Activated naive CD4-positive, alpha-beta T cell treated with anti-CD3 and anti-CD28 coated beads, Interleukin-2, amount 50 U/mL, for 24 hours (primary cell): ENCODE results near the gene UBE3A.
"Not testable (repeated sequence)": the region's sequence is repeated elsewhere in the genome, so short reads cannot be mapped to it uniquely, and the experiment has no call there.

Experiments used
- H3K27ac Mint-ChIP-seq: one replicate; pipeline ENCODE4 v1.8.0; 2021; ENCODE audit warnings: mild to moderate bottlenecking, mixed read lengths
- H3K27me3 Mint-ChIP-seq: one replicate; pipeline ENCODE4 v1.8.0; 2021; ENCODE audit warnings: mixed read lengths
- H3K36me3 Mint-ChIP-seq: one replicate; pipeline ENCODE4 v1.8.0; 2021; ENCODE audit warnings: mixed read lengths
- H3K4me1 Mint-ChIP-seq: one replicate; pipeline ENCODE4 v1.8.0; 2021; ENCODE audit warnings: mixed read lengths
- H3K4me3 Mint-ChIP-seq: one replicate; pipeline ENCODE4 v1.8.0; 2021; ENCODE audit warnings: mild to moderate bottlenecking, mixed read lengths
- H3K9me3 Mint-ChIP-seq: one replicate; pipeline ENCODE4 v1.8.0; 2021; ENCODE audit warnings: mixed read lengths

UBE3A gene

DNA sequence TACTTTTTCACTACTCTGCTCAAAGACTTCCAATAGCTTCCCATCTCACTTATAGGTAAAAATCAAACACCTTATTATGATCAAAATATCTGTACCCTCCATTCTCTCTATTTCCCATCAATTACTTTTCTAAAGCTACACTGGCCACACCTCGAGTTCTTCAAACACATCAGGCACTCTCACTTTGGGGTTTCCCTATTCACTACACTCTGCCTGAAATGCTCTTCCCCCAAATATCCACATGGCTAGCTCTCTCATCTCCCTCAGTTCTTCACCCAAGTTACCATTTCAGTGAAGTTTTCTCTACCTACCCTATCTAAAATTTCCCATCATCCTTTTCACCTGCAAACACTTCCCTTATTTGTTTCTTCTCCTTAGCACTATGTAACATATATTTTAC, 14.8 kb downstream of the UBE3A start:
- H3K9me3 Mint-ChIP-seq: peaks cover 23% of the 10 kb centered on the region
- peak overlapping the region; percentile 30 for H3K27ac Mint-ChIP-seq
- peaks cover 84% of the 10 kb centered on the region for H3K4me1 Mint-ChIP-seq
- peak overlapping the region; percentile 6 for H3K4me3 Mint-ChIP-seq
- no peaks in the 10 kb centered on the region for H3K27me3 Mint-ChIP-seq
- H3K36me3 Mint-ChIP-seq: peaks cover 38% of the 10 kb centered on the region

DNA sequence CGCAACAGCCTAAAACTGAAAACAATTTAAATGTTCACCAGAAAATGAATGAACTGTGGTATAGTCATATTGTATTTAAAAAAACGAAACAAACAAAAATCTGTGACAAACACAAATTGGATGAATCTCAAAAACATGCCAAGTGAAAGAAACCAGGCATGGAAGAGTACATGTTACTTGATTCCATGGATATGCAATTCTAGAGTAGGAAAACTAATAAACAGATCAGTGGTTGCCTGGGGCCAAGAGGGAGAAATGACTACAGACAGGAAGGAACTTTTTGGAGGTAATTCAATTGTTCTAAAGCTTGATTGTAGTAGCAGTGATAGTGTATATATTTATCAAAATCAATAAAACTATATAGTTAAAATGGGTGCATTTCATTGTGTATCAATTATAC, 16.8 kb downstream of the UBE3A start:
- Mint-ChIP-seq H3K27ac (no peak overlapping the region), H3K36me3 (peaks cover 48% of the 10 kb centered on the region), H3K27me3 (no peaks in the 10 kb centered on the region), H3K4me1 (peaks cover 84% of the 10 kb centered on the region), H3K9me3 (peaks cover 25% of the 10 kb centered on the region), H3K4me3 (no peak overlapping the region)

DNA sequence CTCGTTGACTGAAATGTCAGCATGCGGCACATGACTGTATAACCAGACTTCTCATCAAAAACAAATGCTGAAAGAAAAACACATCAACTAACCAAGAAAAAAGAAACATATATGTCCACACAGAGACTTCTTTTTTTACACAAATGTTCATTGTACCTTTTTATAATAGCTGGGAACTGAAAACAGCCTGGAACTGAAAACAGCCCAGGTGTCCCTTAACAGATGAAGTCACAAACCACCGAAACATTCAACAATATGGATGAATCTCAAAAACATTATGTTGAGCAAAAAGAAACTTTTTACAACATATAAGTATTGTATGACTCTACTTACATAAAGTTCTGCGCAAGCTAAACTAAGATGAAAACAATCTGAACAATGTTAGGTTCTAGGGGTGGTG, 20.6 kb downstream of the UBE3A start:
- H3K9me3 Mint-ChIP-seq: peaks cover 26% of the 10 kb centered on the region
- H3K36me3 Mint-ChIP-seq: peaks cover 57% of the 10 kb centered on the region
- H3K4me1 Mint-ChIP-seq: peaks cover 88% of the 10 kb centered on the region
- H3K27me3 Mint-ChIP-seq: no peaks in the 10 kb centered on the region
- no peak overlapping the region for H3K27ac Mint-ChIP-seq
- no peak overlapping the region for H3K4me3 Mint-ChIP-seq

DNA sequence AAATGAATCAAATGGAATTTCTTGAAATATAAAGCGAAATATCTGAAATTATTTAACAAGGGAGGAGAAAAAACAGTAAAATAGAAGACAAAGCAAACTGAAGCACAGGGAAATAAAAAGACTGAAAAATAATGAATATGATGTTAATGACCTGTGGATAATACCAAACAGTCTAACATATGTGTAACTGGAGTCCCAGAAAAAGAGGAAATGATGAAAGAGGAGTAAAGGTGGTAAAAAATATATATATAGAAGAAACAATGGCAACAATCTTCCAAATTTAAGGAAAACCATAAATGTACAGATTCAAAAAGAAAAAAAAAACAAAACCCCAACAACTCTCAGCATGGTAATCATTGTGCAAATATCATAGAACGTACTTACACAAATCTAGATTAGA, 21.2 kb downstream of the UBE3A start:
- H3K27ac Mint-ChIP-seq: no peak overlapping the region
- peaks cover 26% of the 10 kb centered on the region for H3K9me3 Mint-ChIP-seq
- peaks cover 93% of the 10 kb centered on the region for H3K4me1 Mint-ChIP-seq
- no peak overlapping the region for H3K4me3 Mint-ChIP-seq
- H3K27me3 Mint-ChIP-seq: no peaks in the 10 kb centered on the region
- peaks cover 57% of the 10 kb centered on the region for H3K36me3 Mint-ChIP-seq

DNA sequence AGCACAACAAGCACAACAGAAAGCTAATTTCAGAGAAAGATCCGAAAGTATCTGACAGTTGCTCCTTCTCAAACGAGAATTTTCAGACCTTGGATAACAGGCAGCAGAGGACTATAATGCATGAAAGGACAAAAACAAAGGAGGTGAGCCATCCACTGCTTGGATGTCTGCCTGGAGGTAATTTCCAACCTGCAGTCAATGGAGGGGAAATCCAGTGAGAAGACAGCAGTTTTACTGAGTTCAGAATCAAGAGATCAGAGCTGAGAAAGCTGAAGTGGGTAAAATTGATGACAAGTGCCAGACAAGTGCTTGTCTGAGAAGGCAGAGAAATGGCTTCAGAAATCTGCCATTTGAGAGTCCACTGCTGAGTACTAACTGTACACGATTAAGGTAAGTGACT, 22.1 kb downstream of the UBE3A start:
- Mint-ChIP-seq H3K36me3 (peaks cover 55% of the 10 kb centered on the region), H3K27me3 (no peaks in the 10 kb centered on the region), H3K4me3 (peak overlapping the region; percentile 24), H3K9me3 (peaks cover 26% of the 10 kb centered on the region), H3K4me1 (peaks cover 93% of the 10 kb centered on the region), H3K27ac (peak overlapping the region; percentile 64)

DNA sequence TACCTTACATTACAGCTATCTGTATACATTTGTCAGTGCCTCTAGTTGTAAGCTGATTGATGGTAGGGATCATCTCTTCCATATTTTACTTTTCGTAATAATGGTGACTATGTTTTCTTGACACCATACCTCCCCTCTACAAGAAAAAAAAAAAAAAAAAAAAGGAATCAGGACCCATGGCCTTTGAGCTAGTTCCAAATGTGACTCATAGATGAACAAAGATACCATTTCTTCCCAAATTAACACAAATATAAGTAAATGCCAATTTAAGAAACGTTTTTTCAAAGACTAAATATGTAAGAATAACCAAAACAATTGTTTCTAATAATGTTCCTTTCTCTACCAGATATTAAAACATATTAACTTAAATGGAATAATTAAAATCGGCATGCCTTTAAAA, 23.1 kb downstream of the UBE3A start:
- H3K36me3 Mint-ChIP-seq: peaks cover 51% of the 10 kb centered on the region
- no peak overlapping the region for H3K4me3 Mint-ChIP-seq
- H3K27ac Mint-ChIP-seq: no peak overlapping the region
- peaks cover 96% of the 10 kb centered on the region for H3K4me1 Mint-ChIP-seq
- H3K9me3 Mint-ChIP-seq: peaks cover 20% of the 10 kb centered on the region
- no peaks in the 10 kb centered on the region for H3K27me3 Mint-ChIP-seq

DNA sequence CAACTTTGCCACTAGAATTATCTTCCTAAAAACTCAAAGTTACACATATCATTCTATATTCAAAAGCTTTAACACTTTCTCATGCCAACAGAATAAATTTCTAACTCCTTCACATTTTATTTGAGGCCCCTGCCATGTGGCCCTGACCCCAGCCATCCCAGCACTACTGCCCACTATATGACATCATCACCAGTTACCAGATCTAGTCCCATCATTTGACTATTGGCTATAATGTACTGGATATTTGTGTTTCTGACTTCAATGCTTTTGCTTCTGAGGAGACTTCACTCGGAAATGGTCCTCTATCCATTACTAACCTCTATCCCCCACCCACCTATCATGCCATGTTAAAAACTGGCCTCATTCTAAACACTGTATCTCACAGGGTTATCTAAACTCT, 23.6 kb downstream of the UBE3A start:
- H3K4me3 Mint-ChIP-seq: peak overlapping the region; percentile 12
- no peaks in the 10 kb centered on the region for H3K27me3 Mint-ChIP-seq
- H3K27ac Mint-ChIP-seq: no peak overlapping the region
- H3K36me3 Mint-ChIP-seq: peaks cover 50% of the 10 kb centered on the region
- H3K4me1 Mint-ChIP-seq: peaks cover 94% of the 10 kb centered on the region
- peaks cover 18% of the 10 kb centered on the region for H3K9me3 Mint-ChIP-seq

DNA sequence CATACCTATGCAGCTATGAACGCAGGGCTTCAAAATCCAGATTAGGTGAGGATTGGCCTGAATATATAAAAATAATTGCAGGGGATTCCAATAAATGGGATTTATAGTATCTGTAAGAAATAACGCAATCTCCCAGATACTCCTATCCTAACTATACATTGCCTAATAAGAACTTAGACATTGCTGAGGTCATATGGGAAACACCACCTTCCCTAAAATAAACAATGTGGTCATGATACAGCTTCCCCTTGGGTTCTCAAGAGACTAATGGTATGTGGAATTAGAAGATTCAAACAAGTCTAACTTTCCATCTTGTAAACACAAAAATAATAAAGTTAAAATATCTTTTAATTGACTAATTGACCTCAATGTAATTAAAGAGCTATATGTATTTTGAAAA, 28.2 kb downstream of the UBE3A start:
- H3K27ac Mint-ChIP-seq: no peak overlapping the region
- peaks cover 78% of the 10 kb centered on the region for H3K4me1 Mint-ChIP-seq
- peaks cover 5% of the 10 kb centered on the region for H3K9me3 Mint-ChIP-seq
- H3K36me3 Mint-ChIP-seq: peaks cover 33% of the 10 kb centered on the region
- H3K27me3 Mint-ChIP-seq: no peaks in the 10 kb centered on the region
- H3K4me3 Mint-ChIP-seq: no peak overlapping the region

DNA sequence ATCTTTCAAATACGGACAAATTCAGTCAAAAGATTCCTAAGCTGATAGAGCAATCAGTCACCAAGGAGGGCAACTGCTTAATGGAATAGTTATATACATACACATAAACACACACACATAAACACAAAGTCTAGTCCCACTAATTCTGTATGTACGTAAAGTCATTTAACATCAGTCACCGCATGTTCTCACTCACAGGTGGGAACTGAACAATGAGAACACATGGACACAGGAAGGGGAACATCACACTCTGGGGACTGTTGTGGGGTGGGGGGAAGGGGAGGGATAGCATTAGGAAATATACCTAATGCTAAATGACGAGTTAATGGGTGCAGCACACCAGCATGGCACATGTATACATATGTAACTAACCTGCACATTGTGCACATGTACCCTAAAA, 29.1 kb downstream of the UBE3A start:
- not testable (repeated sequence) for H3K9me3 Mint-ChIP-seq, H3K27me3 Mint-ChIP-seq, H3K4me3 Mint-ChIP-seq, H3K27ac Mint-ChIP-seq
- peaks cover 35% of the 10 kb centered on the region for H3K36me3 Mint-ChIP-seq
- peaks cover 73% of the 10 kb centered on the region for H3K4me1 Mint-ChIP-seq

DNA sequence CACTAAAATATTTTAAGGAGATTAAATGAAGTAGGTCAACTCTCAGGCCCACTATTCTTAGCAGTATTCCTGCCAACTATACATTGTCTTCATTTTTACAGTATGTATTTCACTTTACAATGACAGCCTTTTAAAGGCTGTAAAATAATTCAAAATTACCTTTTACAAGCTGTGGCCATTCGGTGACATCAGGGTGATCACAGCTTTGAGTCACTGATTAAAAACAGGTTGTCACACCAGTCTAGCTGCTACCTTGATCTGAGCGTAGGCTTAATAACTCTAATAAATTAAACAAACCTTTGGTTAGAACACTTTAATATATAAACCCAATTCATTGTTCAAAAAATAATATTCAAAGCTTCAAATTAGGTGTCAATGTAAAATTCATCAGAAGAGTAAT, 29.9 kb downstream of the UBE3A start:
- peaks cover 37% of the 10 kb centered on the region for H3K36me3 Mint-ChIP-seq
- no peak overlapping the region for H3K4me3 Mint-ChIP-seq
- H3K27me3 Mint-ChIP-seq: no peaks in the 10 kb centered on the region
- H3K27ac Mint-ChIP-seq: no peak overlapping the region
- H3K4me1 Mint-ChIP-seq: peaks cover 72% of the 10 kb centered on the region
- H3K9me3 Mint-ChIP-seq: peaks cover 12% of the 10 kb centered on the region

DNA sequence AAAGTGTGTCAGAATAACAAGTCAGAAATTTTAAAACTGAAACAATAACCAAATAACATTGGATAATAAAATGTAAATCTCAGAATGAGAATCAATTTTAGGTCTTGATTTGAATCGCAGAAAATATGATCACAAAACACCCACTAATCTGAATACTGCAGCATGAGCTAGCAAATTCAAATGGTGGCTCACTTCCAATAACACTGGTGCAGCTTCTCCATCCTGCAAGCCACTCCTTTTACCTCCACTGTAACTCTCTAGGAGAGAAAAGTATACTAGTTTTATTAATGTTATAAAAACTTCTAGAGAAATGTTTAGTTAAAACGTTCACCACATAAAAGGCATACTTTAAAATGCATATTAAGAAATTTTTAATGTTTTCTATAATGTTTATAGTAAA, 30.4 kb downstream of the UBE3A start:
- H3K9me3 Mint-ChIP-seq: peaks cover 9% of the 10 kb centered on the region
- H3K36me3 Mint-ChIP-seq: peaks cover 37% of the 10 kb centered on the region
- H3K4me1 Mint-ChIP-seq: peaks cover 67% of the 10 kb centered on the region
- H3K27ac Mint-ChIP-seq: no peak overlapping the region
- no peak overlapping the region for H3K4me3 Mint-ChIP-seq
- no peaks in the 10 kb centered on the region for H3K27me3 Mint-ChIP-seq

DNA sequence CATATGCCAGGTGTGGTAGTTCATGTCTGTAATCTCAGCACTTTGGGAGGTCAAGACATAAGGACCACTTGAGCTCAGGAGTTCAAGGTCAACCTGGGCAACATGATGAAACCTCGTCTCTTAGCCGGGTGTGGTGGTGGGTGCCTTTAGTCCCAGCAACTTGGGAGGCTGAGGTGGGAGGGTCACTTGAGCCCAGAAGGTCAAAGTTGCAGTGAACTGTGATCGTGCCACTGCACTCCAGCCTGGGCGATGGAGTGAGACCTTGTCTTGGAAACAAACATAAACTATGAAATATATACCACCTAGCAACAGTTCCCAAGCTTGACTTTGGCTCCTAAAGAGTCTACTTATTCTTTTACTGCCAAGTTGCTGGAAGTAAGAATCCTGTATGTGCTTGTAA, 30.9 kb downstream of the UBE3A start:
- peaks cover 9% of the 10 kb centered on the region for H3K9me3 Mint-ChIP-seq
- H3K27ac Mint-ChIP-seq: no peak overlapping the region
- H3K27me3 Mint-ChIP-seq: no peaks in the 10 kb centered on the region
- H3K4me1 Mint-ChIP-seq: peaks cover 62% of the 10 kb centered on the region
- H3K4me3 Mint-ChIP-seq: no peak overlapping the region
- H3K36me3 Mint-ChIP-seq: peaks cover 41% of the 10 kb centered on the region

DNA sequence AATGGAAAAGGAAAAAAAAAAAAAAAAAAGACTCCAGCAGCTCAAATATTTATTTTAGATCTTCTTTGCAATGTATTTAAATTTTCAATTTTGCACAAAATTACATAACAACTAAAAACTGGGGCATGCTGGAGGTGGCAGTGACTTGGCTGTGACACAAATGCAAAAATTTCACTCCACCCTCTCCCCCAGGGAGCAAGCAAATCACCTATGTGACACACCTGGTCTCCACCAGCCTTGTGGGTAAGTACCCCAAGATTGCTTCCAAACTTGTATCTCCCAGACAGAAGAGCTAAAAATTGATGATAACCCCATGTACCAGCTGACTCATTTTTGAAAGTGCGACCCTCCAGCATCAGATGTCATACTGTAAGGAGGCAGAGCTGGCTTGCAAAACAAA, 32.0 kb downstream of the UBE3A start:
- peaks cover 9% of the 10 kb centered on the region for H3K9me3 Mint-ChIP-seq
- peak overlapping the region; percentile 47 for H3K4me3 Mint-ChIP-seq
- H3K4me1 Mint-ChIP-seq: peaks cover 58% of the 10 kb centered on the region
- H3K27ac Mint-ChIP-seq: peak overlapping the region; percentile 78
- H3K36me3 Mint-ChIP-seq: peaks cover 47% of the 10 kb centered on the region
- no peaks in the 10 kb centered on the region for H3K27me3 Mint-ChIP-seq

DNA sequence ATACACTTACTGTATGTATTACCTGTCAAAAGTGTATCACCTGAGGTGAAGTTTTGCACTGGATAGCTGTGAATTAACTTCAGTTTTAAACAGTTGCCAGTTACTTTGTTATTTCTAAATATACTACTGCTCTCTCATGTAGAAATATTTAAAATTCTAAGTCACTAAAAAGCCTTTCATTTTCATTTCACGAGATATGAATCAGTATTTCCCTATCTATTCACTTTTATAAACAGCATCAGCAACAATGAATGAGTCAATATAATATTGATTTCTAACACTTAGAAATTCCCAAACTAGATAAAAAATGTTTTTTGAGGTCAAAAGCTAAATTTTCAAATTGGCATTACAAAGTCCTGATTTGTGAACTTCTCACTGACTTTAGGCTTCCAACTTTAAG, 32.6 kb downstream of the UBE3A start:
- Mint-ChIP-seq H3K4me3 (peak overlapping the region; percentile 47), H3K27me3 (no peaks in the 10 kb centered on the region), H3K36me3 (peaks cover 51% of the 10 kb centered on the region), H3K27ac (peak overlapping the region; percentile 95), H3K4me1 (peaks cover 58% of the 10 kb centered on the region), H3K9me3 (peaks cover 13% of the 10 kb centered on the region)

DNA sequence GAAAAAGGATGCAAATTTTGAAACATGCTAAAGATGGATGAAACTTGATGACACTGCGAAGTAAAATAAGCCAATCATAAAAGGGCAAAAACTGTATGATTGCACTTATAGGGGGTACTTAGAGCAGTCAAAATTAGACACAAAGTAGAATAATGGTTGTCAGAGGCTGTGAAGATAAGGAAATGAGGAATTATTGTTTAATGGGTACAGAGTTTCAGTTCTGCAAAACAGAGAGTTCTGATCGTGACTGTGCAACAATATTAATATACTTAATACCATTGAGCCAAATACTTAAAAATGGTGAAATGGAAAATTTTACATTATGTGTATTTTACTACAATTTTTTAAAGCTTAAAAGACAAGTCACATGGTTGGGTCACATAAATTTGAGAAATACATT, 35.1 kb downstream of the UBE3A start:
- peaks cover 60% of the 10 kb centered on the region for H3K36me3 Mint-ChIP-seq
- no peaks in the 10 kb centered on the region for H3K27me3 Mint-ChIP-seq
- H3K9me3 Mint-ChIP-seq: peaks cover 15% of the 10 kb centered on the region
- no peak overlapping the region for H3K27ac Mint-ChIP-seq
- no peak overlapping the region for H3K4me3 Mint-ChIP-seq
- H3K4me1 Mint-ChIP-seq: peaks cover 58% of the 10 kb centered on the region

DNA sequence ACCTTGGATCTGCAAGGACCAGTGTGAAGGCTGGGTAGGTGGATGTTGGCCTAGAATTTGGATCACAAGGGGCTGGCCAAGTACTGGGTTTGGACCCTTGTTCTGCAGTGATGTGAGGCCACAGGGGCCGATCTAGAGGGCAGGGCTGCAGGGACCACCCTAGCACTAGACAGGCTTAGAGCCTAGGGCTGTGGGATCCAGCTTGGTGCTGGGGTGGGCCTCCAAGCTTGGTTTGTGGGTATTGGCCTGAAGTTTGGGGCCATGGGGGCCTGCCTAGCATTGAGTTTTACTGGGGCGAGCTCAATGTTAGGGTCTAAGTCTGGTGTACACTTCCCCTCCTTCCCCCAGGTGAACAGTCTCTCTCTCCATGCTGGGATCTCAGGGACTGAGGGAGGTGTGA, 36.5 kb downstream of the UBE3A start:
- no peak overlapping the region for H3K4me3 Mint-ChIP-seq
- H3K36me3 Mint-ChIP-seq: peaks cover 70% of the 10 kb centered on the region
- peaks cover 15% of the 10 kb centered on the region for H3K9me3 Mint-ChIP-seq
- no peaks in the 10 kb centered on the region for H3K27me3 Mint-ChIP-seq
- H3K27ac Mint-ChIP-seq: no peak overlapping the region
- H3K4me1 Mint-ChIP-seq: peaks cover 65% of the 10 kb centered on the region

DNA sequence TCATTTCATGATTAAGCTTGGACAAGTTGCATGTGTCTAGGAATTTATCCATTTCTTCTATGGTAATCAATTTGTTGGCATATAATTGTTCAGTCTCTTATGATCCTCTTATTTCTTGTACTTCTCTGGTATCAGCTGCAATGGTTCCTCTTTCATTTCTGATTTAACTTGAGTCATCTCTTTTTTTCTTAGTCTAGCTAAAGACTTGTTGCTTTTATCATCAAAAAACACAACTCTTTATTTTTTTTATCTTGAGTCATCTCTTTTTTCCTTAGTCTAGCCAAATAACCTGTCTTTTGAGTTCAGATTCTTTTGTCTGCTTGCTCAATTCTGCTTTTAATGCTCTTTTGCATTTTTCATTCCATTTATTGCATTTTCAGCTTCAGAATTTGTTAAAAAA, 37.3 kb downstream of the UBE3A start:
- Mint-ChIP-seq H3K36me3 (peaks cover 64% of the 10 kb centered on the region), H3K9me3 (peaks cover 15% of the 10 kb centered on the region), H3K4me3 (no peak overlapping the region), H3K27ac (peak overlapping the region; percentile 25), H3K27me3 (no peaks in the 10 kb centered on the region), H3K4me1 (peaks cover 59% of the 10 kb centered on the region)
